Measurements from ENCODE around the gene TNKS1BP1.
"Not testable (repeated sequence)": the region's sequence is repeated elsewhere in the genome, so short reads cannot be mapped to it uniquely, and the experiment has no call there.

Gene TNKS1BP1

DNA sequence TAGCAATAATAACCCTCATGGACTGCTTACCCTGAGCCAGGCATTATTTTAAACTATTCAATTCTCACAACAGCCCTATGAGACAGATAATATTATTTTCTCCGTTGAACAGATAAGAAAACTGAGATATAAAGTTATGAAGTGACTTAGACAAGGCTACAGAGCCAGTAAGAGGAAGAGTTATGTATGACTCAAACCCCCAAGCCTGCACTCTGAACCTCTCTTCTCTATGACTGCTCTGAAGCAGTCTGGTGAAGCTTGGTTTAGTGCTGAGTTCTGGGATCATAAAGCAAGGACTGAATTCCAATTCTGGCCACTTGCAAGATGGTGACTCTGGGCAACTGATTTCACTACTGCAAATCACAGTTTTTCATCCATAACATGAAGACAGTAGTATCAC is 34.5 kb downstream of the TNKS1BP1 start:
- no peak for TF ChIP-seq CTCF (IDR thresholded peaks at IDR 0.05; ENCODE audit: control extremely low read depth, extremely low read depth, low read depth, missing control alignments)
- ChIA-PET POLR2A (no interaction called here), CTCF (no interaction called here)
- no peak for DNase-seq (ENCODE audit: extremely low spot score)

DNA sequence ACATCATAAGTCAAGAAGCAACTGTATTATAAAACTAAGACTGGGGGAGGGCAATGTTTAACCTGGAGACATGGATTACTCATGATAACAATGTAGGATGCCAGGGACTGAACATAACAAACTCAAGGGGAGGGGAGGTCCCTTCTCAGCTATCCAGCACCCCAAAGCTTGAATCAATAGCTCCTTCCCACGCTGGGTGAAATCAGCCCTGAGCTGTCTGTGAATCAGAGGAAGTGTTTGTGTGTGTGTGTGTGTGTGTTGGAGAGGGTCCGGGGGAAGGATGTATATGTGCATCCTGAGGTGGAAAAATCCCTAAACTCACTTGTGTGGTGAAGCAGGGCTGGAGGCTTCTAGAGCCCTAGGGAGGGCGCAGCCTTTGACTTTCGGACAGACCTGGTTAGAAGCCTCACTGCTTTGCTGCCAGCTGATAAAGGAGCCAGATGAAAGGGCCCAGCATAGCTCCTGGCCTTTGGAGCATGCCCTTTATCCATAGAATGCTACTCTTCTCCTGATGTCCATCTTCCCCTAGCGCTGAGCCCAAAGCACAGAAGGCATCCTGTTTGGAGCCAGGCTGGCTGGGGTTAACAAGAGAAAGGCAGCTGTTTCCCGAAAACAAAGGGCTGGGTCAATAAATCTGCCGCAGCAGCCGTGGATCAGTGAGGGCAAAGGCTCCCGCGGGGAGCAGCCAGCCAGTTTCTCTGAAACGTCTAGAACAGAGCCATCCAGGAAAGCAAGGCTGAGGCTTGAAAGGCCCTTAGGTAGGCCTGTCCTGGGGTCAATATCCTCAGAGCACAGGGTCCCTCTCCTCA is 35.8 kb downstream of the TNKS1BP1 start:
- CTCF ChIA-PET, result interaction anchor here (0.9 to 1.1 kb wide), 2 partner anchors 11 to 14 kb away, joined by 3 read pairs; no protein-coding TSS in a partner anchor
- TF ChIP-seq CTCF (IDR thresholded peaks at IDR 0.05; ENCODE audit: control extremely low read depth, extremely low read depth, low read depth, missing control alignments), result no peak
- no peak for DNase-seq (ENCODE audit: extremely low spot score)
- POLR2A ChIA-PET, result no interaction called here

DNA sequence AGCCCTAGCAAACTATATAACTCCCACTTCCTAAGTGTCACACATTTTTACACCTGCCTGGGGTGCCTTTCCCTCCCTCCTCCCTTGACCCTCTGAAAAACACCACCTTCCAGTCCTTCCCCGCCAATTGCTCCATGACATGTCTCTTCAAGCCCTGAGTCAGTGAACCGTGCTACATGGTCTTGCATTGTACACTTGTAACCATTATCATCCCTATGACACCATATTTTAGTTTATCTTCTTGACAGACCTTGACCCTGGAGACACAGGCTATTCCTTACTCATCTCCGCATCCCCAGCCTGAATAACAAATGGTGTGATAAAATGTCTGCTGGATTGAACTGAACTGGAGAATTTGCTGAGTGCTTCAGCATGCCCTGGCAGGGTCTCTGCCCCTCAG is 36.9 kb downstream of the TNKS1BP1 start:
- CTCF ChIA-PET, result interaction anchor here (1.1 kb wide), 1 partner anchor 9 kb away, joined by 3 read pairs; no protein-coding TSS in a partner anchor
- no peak for DNase-seq (ENCODE audit: extremely low spot score)
- POLR2A ChIA-PET, result no interaction called here
- TF ChIP-seq CTCF (IDR thresholded peaks at IDR 0.05; ENCODE audit: control extremely low read depth, extremely low read depth, low read depth, missing control alignments), result no peak

GRCh38 chr11:57283231-57283990 is 41.3 kb downstream of the TNKS1BP1 start:
- CTCF ChIA-PET, result interaction anchor here (1.3 kb wide), 1 partner anchor 28 kb away, joined by 3 read pairs; no protein-coding TSS in a partner anchor
- DNase-seq (ENCODE audit: extremely low spot score), result no peak
- no peak for TF ChIP-seq CTCF (IDR thresholded peaks at IDR 0.05; ENCODE audit: control extremely low read depth, extremely low read depth, low read depth, missing control alignments)
- POLR2A ChIA-PET, result no interaction called here

DNA sequence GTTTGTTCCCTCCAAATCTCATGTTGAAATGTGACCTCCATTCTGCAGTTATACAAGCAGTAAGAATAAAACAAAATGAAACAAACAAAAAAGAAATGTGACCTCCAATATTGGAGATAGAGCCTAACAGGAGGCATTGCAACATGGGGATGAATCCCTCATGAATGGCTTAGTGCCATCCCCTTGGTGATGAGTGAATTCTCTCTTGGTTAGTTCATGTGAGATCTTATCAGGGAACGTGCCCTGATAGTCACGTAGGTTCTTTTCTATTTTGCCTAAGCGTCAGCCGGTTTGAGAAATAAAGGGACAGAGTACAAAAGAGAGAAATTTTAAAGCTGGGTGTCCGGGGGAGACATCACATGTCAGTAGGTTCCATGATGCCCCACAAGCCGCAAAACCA is 43.2 kb downstream of the TNKS1BP1 start:
- CTCF ChIA-PET; POLR2A ChIA-PET; DNase-seq (ENCODE audit: extremely low spot score): not testable (repeated sequence)

DNA sequence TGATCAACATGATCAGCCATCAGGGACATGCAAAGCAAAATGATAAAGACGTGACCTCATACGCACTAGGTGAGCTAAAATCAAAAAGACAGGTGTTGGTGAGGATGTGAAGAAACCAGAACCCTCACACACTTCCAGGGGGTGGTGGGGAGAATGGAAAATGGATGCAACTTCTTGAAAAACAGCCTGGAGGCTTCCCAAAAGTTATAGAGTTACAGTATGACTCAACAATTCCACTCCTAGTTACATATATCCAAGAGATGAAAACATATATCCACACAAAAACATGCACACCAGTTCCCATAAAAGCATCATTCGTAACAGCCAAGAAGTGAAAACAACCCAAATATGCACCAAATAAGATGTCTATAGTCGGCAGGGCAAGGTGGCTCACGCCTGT is 45.6 kb downstream of the TNKS1BP1 start:
- POLR2A ChIA-PET, result no interaction called here
- CTCF ChIA-PET, result interaction anchor here (1.1 to 2.0 kb wide), 4 partner anchors 9 to 439 kb away, joined by 3 to 5 read pairs (median 4); no protein-coding TSS in a partner anchor
- no peak for DNase-seq (ENCODE audit: extremely low spot score)

More for the DNA sequence above, 45.6 kb downstream of the TNKS1BP1 start:
- TF ChIP-seq CTCF (IDR thresholded peaks at IDR 0.05; ENCODE audit: control extremely low read depth, extremely low read depth, low read depth, missing control alignments), result no peak
